Measurements from ENCODE around the gene CBFA2T2. TPM values are rescaled to one million over a fixed set of nuclear protein-coding genes. Genes with fewer than 3 reads are reported as not detected.
A peak's percentile ranks its signal among the peaks of the same experiment; 100 is the strongest.

Gene CBFA2T2
- total RNA-seq, 1 donor = 11.2 TPM

- peak; percentile 92 for TF ChIP-seq CTCF (IDR thresholded peaks at IDR 0.05; ENCODE audit: extremely low read depth, low read depth, low read length)
- Histone ChIP-seq H2AFZ (ENCODE audit: low read length) (peak overlapping the region; percentile 64), H3K27ac (ENCODE audit: low read depth, low read length) (no peak overlapping the region), H4K20me1 (ENCODE audit: insufficient read depth, low read length) (peaks cover 12% of the 10 kb centered on the region), H3K4me2 (ENCODE audit: insufficient read depth, low read length) (peak overlapping the region; percentile 66), H3K79me2 (ENCODE audit: insufficient read depth, low read length) (no peaks in the 10 kb centered on the region), H3K27me3 (ENCODE audit: insufficient read depth, low read length) (peaks cover 6% of the 10 kb centered on the region), H3K9me3 (ENCODE audit: low read depth, low read length) (no peaks in the 10 kb centered on the region), H3K4me3 (ENCODE audit: insufficient read depth, low read length) (peak overlapping the region; percentile 45), H3K36me3 (ENCODE audit: insufficient read depth, low read length) (peaks cover 4% of the 10 kb centered on the region), H3K4me1 (ENCODE audit: insufficient read depth, low read length) (peaks cover 10% of the 10 kb centered on the region)
- peak; percentile 96 for DNase-seq (ENCODE audit: insufficient read length, low spot score, missing footprints)
Observed at GRCh38 chr20:33653218-33653899, 163.5 kb downstream of the CBFA2T2 start.

- H3K9me3 ChIP-seq (ENCODE audit: low read depth, low read length) = no peaks in the 10 kb centered on the region
- no peaks in the 10 kb centered on the region for H3K79me2 ChIP-seq (ENCODE audit: insufficient read depth, low read length)
- H3K4me2 ChIP-seq (ENCODE audit: insufficient read depth, low read length) = peak overlapping the region; percentile 66
- no peak overlapping the region for H3K4me3 ChIP-seq (ENCODE audit: insufficient read depth, low read length)
- peak; percentile 55 for DNase-seq (ENCODE audit: insufficient read length, low spot score, missing footprints)
- peaks cover 6% of the 10 kb centered on the region for H3K27me3 ChIP-seq (ENCODE audit: insufficient read depth, low read length)
- H3K36me3 ChIP-seq (ENCODE audit: insufficient read depth, low read length) = peaks cover 5% of the 10 kb centered on the region
- no peak overlapping the region for H2AFZ ChIP-seq (ENCODE audit: low read length)
- H3K27ac ChIP-seq (ENCODE audit: low read depth, low read length) = no peak overlapping the region
- peaks cover 5% of the 10 kb centered on the region for H3K4me1 ChIP-seq (ENCODE audit: insufficient read depth, low read length)
- H4K20me1 ChIP-seq (ENCODE audit: insufficient read depth, low read length) = peaks cover 7% of the 10 kb centered on the region
- TF ChIP-seq CTCF (IDR thresholded peaks at IDR 0.05; ENCODE audit: extremely low read depth, low read depth, low read length) = no peak
Observed at GRCh38 chr20:33653900-33654596, 164.2 kb downstream of the CBFA2T2 start.

GRCh38 chr20:33654680-33655161 is 164.8 kb downstream of the CBFA2T2 start:
- DNase-seq (ENCODE audit: insufficient read length, low spot score, missing footprints) = peak; percentile 25

More at GRCh38 chr20:33654680-33655161, 164.8 kb downstream of the CBFA2T2 start:
- no peaks in the 10 kb centered on the region for H3K9me3 ChIP-seq (ENCODE audit: low read depth, low read length)
- peaks cover 3% of the 10 kb centered on the region for H4K20me1 ChIP-seq (ENCODE audit: insufficient read depth, low read length)
- peaks cover 6% of the 10 kb centered on the region for H3K27me3 ChIP-seq (ENCODE audit: insufficient read depth, low read length)
- TF ChIP-seq CTCF (IDR thresholded peaks at IDR 0.05; ENCODE audit: extremely low read depth, low read depth, low read length) = no peak
- no peak overlapping the region for H2AFZ ChIP-seq (ENCODE audit: low read length)
- no peaks in the 10 kb centered on the region for H3K79me2 ChIP-seq (ENCODE audit: insufficient read depth, low read length)
- H3K4me2 ChIP-seq (ENCODE audit: insufficient read depth, low read length) = no peak overlapping the region
- H3K4me3 ChIP-seq (ENCODE audit: insufficient read depth, low read length) = no peak overlapping the region
- H3K4me1 ChIP-seq (ENCODE audit: insufficient read depth, low read length) = peaks cover 5% of the 10 kb centered on the region
- H3K36me3 ChIP-seq (ENCODE audit: insufficient read depth, low read length) = peaks cover 5% of the 10 kb centered on the region
- H3K27ac ChIP-seq (ENCODE audit: low read depth, low read length) = no peak overlapping the region
